GM12878 (cell line): ENCODE results near the gene IRS1. TPM values are rescaled to one million over a fixed set of nuclear protein-coding genes. Genes with fewer than 3 reads are reported as not detected.

Experiments used
- ATF7 ChIP-seq: fragments of 450-650 bp; IDR thresholded peaks from 2 replicates; pipeline ENCODE4 v1.6.1; 2016; ENCODE audit warnings: low read depth, mild to moderate bottlenecking
- BHLHE40 ChIP-seq, 2 experiments: fragments of 450-650 bp in 1 of 2; IDR thresholded peaks; 2 replicates each; pipeline ENCODE4 v1.6.1; 2011 to 2017; ENCODE audit warnings: low read depth in 2 of 2, borderline replicate concordance in 1 of 2, improper control_type of control experiment in 1 of 2, low read length in 1 of 2, mild to moderate bottlenecking in 1 of 2
- ETV6 ChIP-seq, 2 experiments: fragments of 450-650 bp in 1 of 2; IDR thresholded peaks in 1 of 2; conservative IDR thresholded peaks in 1 of 2; 2 replicates each; pipeline ENCODE4 v1.6.1; 2014; ENCODE audit warnings: antibody characterized with exemption in 1 of 2, borderline replicate concordance in 1 of 2, low read depth in 1 of 2, mild to moderate bottlenecking in 1 of 2, moderate library complexity in 1 of 2
- GATAD2B ChIP-seq: fragments of 450-650 bp; conservative IDR thresholded peaks from 2 replicates; pipeline ENCODE4 v1.6.1; 2017; ENCODE audit warnings: low read depth, mild to moderate bottlenecking, moderate library complexity
- MTA2 ChIP-seq: fragments of 450-650 bp; IDR thresholded peaks from 2 replicates; pipeline ENCODE4 v1.6.1; 2016; ENCODE audit warnings: low read depth, mild to moderate bottlenecking, moderate library complexity
- NFIC ChIP-seq: IDR thresholded peaks from 2 replicates; pipeline ENCODE4 v1.6.1; 2012; ENCODE audit warnings: low read depth, mild to moderate bottlenecking, inconsistent platforms, low read length, moderate library complexity
- NR2C1 ChIP-seq: fragments of 450-650 bp; IDR thresholded peaks from 2 replicates; pipeline ENCODE4 v1.6.1; 2017; ENCODE audit warnings: antibody characterized with exemption, mild to moderate bottlenecking, moderate library complexity
- NRF1 ChIP-seq: conservative IDR thresholded peaks from 2 replicates; pipeline ENCODE4 v1.6.1; 2011; ENCODE audit warnings: mild to moderate bottlenecking, low read depth, low read length, improper control_type of control experiment
- RFX5 ChIP-seq: IDR thresholded peaks from 2 replicates; pipeline ENCODE4 v1.6.1; 2011; ENCODE audit warnings: low read depth, low read length, improper control_type of control experiment
- SREBF2 ChIP-seq: IDR thresholded peaks from 2 replicates; pipeline ENCODE4 v1.6.1; 2012; ENCODE audit warnings: mild to moderate bottlenecking, low read length
- SUPT20H ChIP-seq: IDR thresholded peaks from 2 replicates; pipeline ENCODE4 v1.6.1; 2011; ENCODE audit warnings: low read depth, mild to moderate bottlenecking, low read length, moderate library complexity, borderline replicate concordance; ENCODE audit not compliant: control insufficient read depth
- TARDBP ChIP-seq: IDR thresholded peaks from 2 replicates; pipeline ENCODE4 v1.6.1; 2016; ENCODE audit warnings: borderline replicate concordance
- ZNF274 ChIP-seq: IDR thresholded peaks from one replicate; pipeline ENCODE4 v1.8.0; 2011; ENCODE audit not compliant: insufficient read length, insufficient read depth
- polyA plus RNA-seq, 11 experiments: library from polyadenylated mRNA; depleted of rRNA in 4 of 11; unstranded in 6 of 11; stranded (reverse) in 5 of 11; fragments of >200 nt; fragmentation: Nextera tagmentation in 4 of 11; fragmentation: Illumina TruSeq in 1 of 11; extraction: Ambion mirVana in 4 of 11; extraction: Trizol in 1 of 11; gene quantifications; 1 replicate in 1 of 11; 2 replicates in 10 of 11; pipeline versions ENCODE4 v1.2.1 to v1.2.3, GENCODE V29; 2011 to 2016; ENCODE audit warnings: inconsistent platforms in 2 of 11, missing spikeins in 2 of 11, low read depth in 1 of 11
- total RNA-seq, 4 experiments: library from RNA; depleted of rRNA in 3 of 4; stranded (reverse); fragments of >200 nt in 3 of 4; fragmentation: Illumina TruSeq in 1 of 4; extraction: Trizol in 1 of 4; gene quantifications; 2 replicates each; pipeline versions ENCODE4 v1.2.1 to v1.2.3, GENCODE V29; 2013 to 2021
- TF ChIP-seq, protein P1 (sequence below): fragments of 450-650 bp; IDR thresholded peaks from 2 replicates; pipeline ENCODE4 v1.6.1; 2017; ENCODE audit warnings: mild to moderate bottlenecking, moderate library complexity
- TF ChIP-seq, protein P2 (sequence below): fragments of 450-650 bp; formaldehyde crosslinking; IDR thresholded peaks from 2 replicates; pipeline ENCODE4 v1.5.0; 2022; ENCODE audit warnings: mild to moderate bottlenecking, missing genetic modification characterization
- TF ChIP-seq, protein P3 (sequence below): IDR thresholded peaks from 2 replicates; pipeline ENCODE4 v1.6.1; 2011; ENCODE audit warnings: mild to moderate bottlenecking, low read depth, low read length, moderate library complexity; ENCODE audit not compliant: insufficient replicate concordance
- TF ChIP-seq, protein P4 (sequence below): fragments of 150-350 bp; IDR thresholded peaks from 2 replicates; pipeline ENCODE4 v1.6.1; 2014; ENCODE audit warnings: mild to moderate bottlenecking, low read depth, low read length

The IRS1 gene
- total and polyA plus RNA-seq, 10 of the 15 experiments (the other 5 are each of a cell fraction or from before 2014, with no cell fraction given), result 0.03 to 1.7 (median 0.34) TPM

DNA sequence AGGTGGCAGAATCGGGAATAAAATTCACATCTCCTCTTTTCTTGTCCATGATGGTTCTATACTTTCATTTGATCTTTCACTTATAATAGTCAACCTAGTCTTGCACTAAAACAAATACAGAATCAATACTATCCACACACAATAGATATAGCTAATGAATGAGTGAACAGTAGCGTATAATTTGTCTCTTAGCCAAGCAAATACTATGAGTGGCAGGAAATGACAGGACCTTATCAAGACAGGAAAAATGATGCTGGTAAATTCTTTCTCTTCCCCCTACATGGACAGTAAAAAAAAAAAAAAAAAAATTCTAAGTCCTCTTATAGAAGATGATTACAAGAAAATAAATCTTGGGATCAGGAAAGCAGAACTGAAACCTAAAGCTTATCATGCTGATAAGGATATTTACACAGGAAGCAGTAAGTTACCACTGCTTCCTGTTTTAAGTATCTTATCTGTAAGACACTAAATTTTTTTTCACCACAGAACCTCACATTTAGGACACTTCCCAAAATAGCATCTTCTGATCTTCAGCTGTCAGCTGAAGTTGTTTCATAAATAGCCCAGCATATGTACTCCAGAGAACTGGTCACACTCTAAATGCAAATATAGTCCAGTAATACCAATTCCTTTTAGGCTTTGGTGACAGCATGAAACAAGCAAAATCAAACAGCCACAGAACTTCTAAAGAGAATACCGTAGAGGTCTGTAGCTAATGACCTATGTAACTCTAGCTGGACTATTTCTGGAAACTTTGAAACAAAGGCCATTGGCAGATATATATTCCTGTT is 27.0 kb downstream of the IRS1 start (continued):
- no peak for TF ChIP-seq RFX5
- no peak for TF ChIP-seq SREBF2
- TF ChIP-seq, protein P1, sequence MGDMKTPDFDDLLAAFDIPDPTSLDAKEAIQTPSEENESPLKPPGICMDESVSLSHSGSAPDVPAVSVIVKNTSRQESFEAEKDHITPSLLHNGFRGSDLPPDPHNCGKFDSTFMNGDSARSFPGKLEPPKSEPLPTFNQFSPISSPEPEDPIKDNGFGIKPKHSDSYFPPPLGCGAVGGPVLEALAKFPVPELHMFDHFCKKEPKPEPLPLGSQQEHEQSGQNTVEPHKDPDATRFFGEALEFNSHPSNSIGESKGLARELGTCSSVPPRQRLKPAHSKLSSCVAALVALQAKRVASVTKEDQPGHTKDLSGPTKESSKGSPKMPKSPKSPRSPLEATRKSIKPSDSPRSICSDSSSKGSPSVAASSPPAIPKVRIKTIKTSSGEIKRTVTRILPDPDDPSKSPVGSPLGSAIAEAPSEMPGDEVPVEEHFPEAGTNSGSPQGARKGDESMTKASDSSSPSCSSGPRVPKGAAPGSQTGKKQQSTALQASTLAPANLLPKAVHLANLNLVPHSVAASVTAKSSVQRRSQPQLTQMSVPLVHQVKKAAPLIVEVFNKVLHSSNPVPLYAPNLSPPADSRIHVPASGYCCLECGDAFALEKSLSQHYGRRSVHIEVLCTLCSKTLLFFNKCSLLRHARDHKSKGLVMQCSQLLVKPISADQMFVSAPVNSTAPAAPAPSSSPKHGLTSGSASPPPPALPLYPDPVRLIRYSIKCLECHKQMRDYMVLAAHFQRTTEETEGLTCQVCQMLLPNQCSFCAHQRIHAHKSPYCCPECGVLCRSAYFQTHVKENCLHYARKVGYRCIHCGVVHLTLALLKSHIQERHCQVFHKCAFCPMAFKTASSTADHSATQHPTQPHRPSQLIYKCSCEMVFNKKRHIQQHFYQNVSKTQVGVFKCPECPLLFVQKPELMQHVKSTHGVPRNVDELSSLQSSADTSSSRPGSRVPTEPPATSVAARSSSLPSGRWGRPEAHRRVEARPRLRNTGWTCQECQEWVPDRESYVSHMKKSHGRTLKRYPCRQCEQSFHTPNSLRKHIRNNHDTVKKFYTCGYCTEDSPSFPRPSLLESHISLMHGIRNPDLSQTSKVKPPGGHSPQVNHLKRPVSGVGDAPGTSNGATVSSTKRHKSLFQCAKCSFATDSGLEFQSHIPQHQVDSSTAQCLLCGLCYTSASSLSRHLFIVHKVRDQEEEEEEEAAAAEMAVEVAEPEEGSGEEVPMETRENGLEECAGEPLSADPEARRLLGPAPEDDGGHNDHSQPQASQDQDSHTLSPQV, result no peak
- TF ChIP-seq, protein P2, sequence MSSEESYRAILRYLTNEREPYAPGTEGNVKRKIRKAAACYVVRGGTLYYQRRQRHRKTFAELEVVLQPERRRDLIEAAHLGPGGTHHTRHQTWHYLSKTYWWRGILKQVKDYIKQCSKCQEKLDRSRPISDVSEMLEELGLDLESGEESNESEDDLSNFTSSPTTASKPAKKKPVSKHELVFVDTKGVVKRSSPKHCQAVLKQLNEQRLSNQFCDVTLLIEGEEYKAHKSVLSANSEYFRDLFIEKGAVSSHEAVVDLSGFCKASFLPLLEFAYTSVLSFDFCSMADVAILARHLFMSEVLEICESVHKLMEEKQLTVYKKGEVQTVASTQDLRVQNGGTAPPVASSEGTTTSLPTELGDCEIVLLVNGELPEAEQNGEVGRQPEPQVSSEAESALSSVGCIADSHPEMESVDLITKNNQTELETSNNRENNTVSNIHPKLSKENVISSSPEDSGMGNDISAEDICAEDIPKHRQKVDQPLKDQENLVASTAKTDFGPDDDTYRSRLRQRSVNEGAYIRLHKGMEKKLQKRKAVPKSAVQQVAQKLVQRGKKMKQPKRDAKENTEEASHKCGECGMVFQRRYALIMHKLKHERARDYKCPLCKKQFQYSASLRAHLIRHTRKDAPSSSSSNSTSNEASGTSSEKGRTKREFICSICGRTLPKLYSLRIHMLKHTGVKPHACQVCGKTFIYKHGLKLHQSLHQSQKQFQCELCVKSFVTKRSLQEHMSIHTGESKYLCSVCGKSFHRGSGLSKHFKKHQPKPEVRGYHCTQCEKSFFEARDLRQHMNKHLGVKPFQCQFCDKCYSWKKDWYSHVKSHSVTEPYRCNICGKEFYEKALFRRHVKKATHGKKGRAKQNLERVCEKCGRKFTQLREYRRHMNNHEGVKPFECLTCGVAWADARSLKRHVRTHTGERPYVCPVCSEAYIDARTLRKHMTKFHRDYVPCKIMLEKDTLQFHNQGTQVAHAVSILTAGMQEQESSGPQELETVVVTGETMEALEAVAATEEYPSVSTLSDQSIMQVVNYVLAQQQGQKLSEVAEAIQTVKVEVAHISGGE, result no peak
- TF ChIP-seq NR2C1, result no peak
- TF ChIP-seq MTA2, result peak; percentile 97
- TF ChIP-seq TARDBP, result no peak
- TF ChIP-seq, protein P3, sequence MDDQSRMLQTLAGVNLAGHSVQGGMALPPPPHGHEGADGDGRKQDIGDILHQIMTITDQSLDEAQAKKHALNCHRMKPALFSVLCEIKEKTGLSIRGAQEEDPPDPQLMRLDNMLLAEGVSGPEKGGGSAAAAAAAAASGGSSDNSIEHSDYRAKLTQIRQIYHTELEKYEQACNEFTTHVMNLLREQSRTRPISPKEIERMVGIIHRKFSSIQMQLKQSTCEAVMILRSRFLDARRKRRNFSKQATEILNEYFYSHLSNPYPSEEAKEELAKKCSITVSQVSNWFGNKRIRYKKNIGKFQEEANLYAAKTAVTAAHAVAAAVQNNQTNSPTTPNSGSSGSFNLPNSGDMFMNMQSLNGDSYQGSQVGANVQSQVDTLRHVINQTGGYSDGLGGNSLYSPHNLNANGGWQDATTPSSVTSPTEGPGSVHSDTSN, result peak; percentile 57
- TF ChIP-seq GATAD2B, result peak; percentile 81; the same call in 1 of the 2 replicates
- TF ChIP-seq, protein P4, sequence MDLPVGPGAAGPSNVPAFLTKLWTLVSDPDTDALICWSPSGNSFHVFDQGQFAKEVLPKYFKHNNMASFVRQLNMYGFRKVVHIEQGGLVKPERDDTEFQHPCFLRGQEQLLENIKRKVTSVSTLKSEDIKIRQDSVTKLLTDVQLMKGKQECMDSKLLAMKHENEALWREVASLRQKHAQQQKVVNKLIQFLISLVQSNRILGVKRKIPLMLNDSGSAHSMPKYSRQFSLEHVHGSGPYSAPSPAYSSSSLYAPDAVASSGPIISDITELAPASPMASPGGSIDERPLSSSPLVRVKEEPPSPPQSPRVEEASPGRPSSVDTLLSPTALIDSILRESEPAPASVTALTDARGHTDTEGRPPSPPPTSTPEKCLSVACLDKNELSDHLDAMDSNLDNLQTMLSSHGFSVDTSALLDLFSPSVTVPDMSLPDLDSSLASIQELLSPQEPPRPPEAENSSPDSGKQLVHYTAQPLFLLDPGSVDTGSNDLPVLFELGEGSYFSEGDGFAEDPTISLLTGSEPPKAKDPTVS, result no peak
- TF ChIP-seq ATF7, result peak; percentile 84
- no peak for TF ChIP-seq ZNF274
- peak in 1 of 2 experiments; percentile 93; a peak in 2 of 4 replicates for TF ChIP-seq ETV6 (conservative IDR thresholded peaks at IDR 0.05 in 1 of 2, IDR thresholded peaks at IDR 0.05 in 1 of 2; ENCODE audit: borderline replicate concordance in 1 of 2, low read depth in 1 of 2)
- TF ChIP-seq BHLHE40 (IDR thresholded peaks at IDR 0.05; ENCODE audit: borderline replicate concordance in 1 of 2, low read depth in 2 of 2, low read length in 1 of 2), result peak; percentile 86 to 88
- no peak for TF ChIP-seq SUPT20H
- peak; percentile 100 for TF ChIP-seq NFIC
- no peak for TF ChIP-seq NRF1
